VCaP (cell line): Measurements from ENCODE around the gene LAMP2.
"Not testable (repeated sequence)": the region's sequence is repeated elsewhere in the genome, so short reads cannot be mapped to it uniquely, and the experiment has no call there.

Source experiments
- H3K27ac ChIP-seq: fragments of 450-650 bp; 2 replicates; pipeline ENCODE4 v1.5.1; 2017
- CTCF ChIP-seq: fragments of 450-650 bp; conservative IDR thresholded peaks from 2 replicates; pipeline ENCODE4 v1.5.1; 2017; ENCODE audit warnings: mild to moderate bottlenecking, moderate library complexity

The LAMP2 gene

GRCh38 chrX:120468825-120469525 lies at the start of gene LAMP2:
LAMP2 (minus strand) TSS chrX:120469296; CDS start chrX:120469169, 127 bp downstream.
- TF ChIP-seq CTCF: no peak
- peak within 1 kb of the TSS; percentile 71 for H3K27ac ChIP-seq

- no peak overlapping the region for H3K27ac ChIP-seq
- no peak for TF ChIP-seq CTCF
Measured at GRCh38 chrX:120517936-120518335, 48.8 kb upstream of the LAMP2 start.

GRCh38 chrX:120514236-120514635 lies 45.1 kb upstream of the LAMP2 start:
- TF ChIP-seq CTCF: peak; percentile 50
- no peak overlapping the region for H3K27ac ChIP-seq

GRCh38 chrX:120512627-120513026 lies 43.5 kb upstream of the LAMP2 start:
- TF ChIP-seq CTCF: no peak
- no peak overlapping the region for H3K27ac ChIP-seq

GRCh38 chrX:120512222-120512621 lies 43.1 kb upstream of the LAMP2 start:
- no peak overlapping the region for H3K27ac ChIP-seq
- no peak for TF ChIP-seq CTCF

- H3K27ac ChIP-seq: no peak overlapping the region
- TF ChIP-seq CTCF: no peak
Measured at GRCh38 chrX:120504569-120504968, 35.5 kb upstream of the LAMP2 start.

GRCh38 chrX:120499301-120500072 lies 30.4 kb upstream of the LAMP2 start:
- no peak for TF ChIP-seq CTCF
- no peak overlapping the region for H3K27ac ChIP-seq

GRCh38 chrX:120490119-120490518 lies 21.0 kb upstream of the LAMP2 start:
- H3K27ac ChIP-seq: not testable (repeated sequence)
